GM12892 (cell line): ENCODE data around the gene DDR2. TPM values are rescaled to one million over a fixed set of nuclear protein-coding genes. Genes with fewer than 3 reads are reported as not detected.
"Not testable (repeated sequence)": the region's sequence is repeated elsewhere in the genome, so short reads cannot be mapped to it uniquely, and the experiment has no call there.

Experiments used
- DNase-seq: peaks from one replicate; pipeline ENCODE4 v3.0.0; 2011; ENCODE audit not compliant: insufficient read length
- FAIRE-seq: peaks from 2 replicates; lab custom pipeline; 2011; peaks lifted over from hg19 to GRCh38; lab: Jason Lieb, UNC
- POLR2A ChIP-seq: IDR thresholded peaks from 2 replicates; pipeline ENCODE4 v1.6.1; 2011; ENCODE audit warnings: low read depth, low read length, control low read depth
- POLR2AphosphoS5 ChIP-seq: IDR thresholded peaks from 2 replicates; pipeline ENCODE4 v1.6.1; 2011; ENCODE audit warnings: low read depth, low read length, control low read depth
- TAF1 ChIP-seq: IDR thresholded peaks from 2 replicates; pipeline ENCODE4 v1.6.1; 2011; ENCODE audit warnings: low read depth, mild to moderate bottlenecking, control low read depth, low read length, borderline replicate concordance
- polyA plus RNA-seq: library from polyadenylated mRNA; unstranded; fragments of >200 nt; gene quantifications from one replicate; pipeline ENCODE4 v1.2.1, GENCODE V29; 2012; ENCODE audit warnings: missing spikeins, inconsistent platforms; ENCODE audit not compliant: missing spikeins

Gene DDR2
- polyA plus RNA-seq, result 5.7 TPM

GRCh38 chr1:162632217-162632666 is at the start of gene DDR2:
DDR2 (plus strand) TSS chr1:162632464; CDS start chr1:162719064, 86,600 bp downstream.
- DNase-seq (no peak), FAIRE-seq (no peak)
- TF ChIP-seq TAF1 (no peak), POLR2AphosphoS5 (no peak)

GRCh38 chr1:162582901-162583300 is 49.4 kb upstream of the DDR2 start:
- FAIRE-seq, result not testable (repeated sequence)

GRCh38 chr1:162585101-162585500 is 47.2 kb upstream of the DDR2 start:
- not testable (repeated sequence) for FAIRE-seq, DNase-seq

More at GRCh38 chr1:162582901-162583300, 49.4 kb upstream of the DDR2 start:
- DNase-seq, result not testable (repeated sequence)

- TF ChIP-seq TAF1, result no peak
- no peak for TF ChIP-seq POLR2AphosphoS5
- no peak for TF ChIP-seq POLR2A
- DNase-seq (no peak), FAIRE-seq (no peak)
Measured at GRCh38 chr1:162587347-162587746, 44.9 kb upstream of the DDR2 start.

GRCh38 chr1:162587761-162588260 is 44.5 kb upstream of the DDR2 start:
- TF ChIP-seq POLR2A, result no peak
- no peak for TF ChIP-seq TAF1
- TF ChIP-seq POLR2AphosphoS5, result no peak
- FAIRE-seq, result no peak
- DNase-seq, result no peak

GRCh38 chr1:162590101-162590500 is 42.2 kb upstream of the DDR2 start:
- DNase-seq, result no peak
- TF ChIP-seq POLR2A, result no peak
- TF ChIP-seq POLR2AphosphoS5, result no peak
- no peak for TF ChIP-seq TAF1
- no peak for FAIRE-seq

GRCh38 chr1:162590686-162591085 is 41.6 kb upstream of the DDR2 start:
- FAIRE-seq, result no peak
- no peak for DNase-seq
- TF ChIP-seq POLR2AphosphoS5 (no peak), TAF1 (no peak), POLR2A (no peak)

- TF ChIP-seq POLR2AphosphoS5 (no peak), TAF1 (no peak), POLR2A (no peak)
- DNase-seq (no peak), FAIRE-seq (no peak)
Measured at GRCh38 chr1:162596514-162597170, 35.6 kb upstream of the DDR2 start.

GRCh38 chr1:162599451-162599850 is 32.8 kb upstream of the DDR2 start:
- DNase-seq (no peak), FAIRE-seq (no peak)
- TF ChIP-seq POLR2AphosphoS5, result no peak
- no peak for TF ChIP-seq TAF1
- no peak for TF ChIP-seq POLR2A

GRCh38 chr1:162603117-162603516 is 29.1 kb upstream of the DDR2 start:
- not testable (repeated sequence) for DNase-seq, FAIRE-seq

- FAIRE-seq (no peak), DNase-seq (no peak)
- TF ChIP-seq POLR2A, result no peak
- TF ChIP-seq POLR2AphosphoS5, result no peak
- no peak for TF ChIP-seq TAF1
Measured at GRCh38 chr1:162605225-162605927, 26.9 kb upstream of the DDR2 start.

GRCh38 chr1:162609306-162609705 is 23.0 kb upstream of the DDR2 start:
- DNase-seq (no peak), FAIRE-seq (no peak)
- TF ChIP-seq POLR2AphosphoS5 (no peak), TAF1 (no peak), POLR2A (no peak)
